Ovary (tissue), 3 donors: ENCODE results near the gene ITGAL.

Experiments
- EP300 ChIP-seq: sonication (generic); formaldehyde crosslinking; IDR thresholded peaks from one replicate; pipeline ENCODE4 v1.6.1; 2017; ENCODE audit warnings: antibody characterized with exemption
- POLR2A ChIP-seq: fragments of 450-650 bp; IDR thresholded peaks from one replicate; pipeline ENCODE4 v1.6.1; 2017; ENCODE audit warnings: antibody characterized with exemption, mild to moderate bottlenecking, moderate library complexity
- TF ChIP-seq, protein P1 (sequence below), 3 donors: fragments of 450-650 bp in 2 of 3; fragments of 200-600 bp in 1 of 3; IDR thresholded peaks; one replicate each; pipeline versions ENCODE4 v1.5.1 to v1.8.0; 2016 to 2022; ENCODE audit warnings: antibody characterized with exemption in 3 of 3, mild to moderate bottlenecking in 1 of 3
- donor health status: DM: no; HTN: no; CAD: no.

DNA sequence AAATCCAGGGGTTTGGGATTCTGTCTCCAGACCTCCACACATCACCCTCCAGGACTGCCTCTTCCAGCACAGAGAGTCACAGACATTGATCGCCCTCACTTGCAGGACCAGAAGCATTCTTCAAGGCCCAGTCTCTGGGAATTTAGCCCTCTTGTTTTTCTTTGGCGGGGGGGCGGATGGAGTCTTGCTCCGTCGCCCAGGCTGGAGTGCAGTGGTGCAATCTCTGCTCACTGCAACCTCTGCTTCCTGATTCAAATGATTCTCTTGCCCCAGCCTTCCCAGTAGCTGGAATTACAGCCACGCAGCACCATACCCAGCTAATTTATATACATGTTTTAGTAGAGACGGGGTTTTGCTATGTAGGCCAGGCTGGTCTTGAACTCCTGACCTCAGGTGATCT, 8.5 kb upstream of the ITGAL start:
- TF ChIP-seq, protein P1, sequence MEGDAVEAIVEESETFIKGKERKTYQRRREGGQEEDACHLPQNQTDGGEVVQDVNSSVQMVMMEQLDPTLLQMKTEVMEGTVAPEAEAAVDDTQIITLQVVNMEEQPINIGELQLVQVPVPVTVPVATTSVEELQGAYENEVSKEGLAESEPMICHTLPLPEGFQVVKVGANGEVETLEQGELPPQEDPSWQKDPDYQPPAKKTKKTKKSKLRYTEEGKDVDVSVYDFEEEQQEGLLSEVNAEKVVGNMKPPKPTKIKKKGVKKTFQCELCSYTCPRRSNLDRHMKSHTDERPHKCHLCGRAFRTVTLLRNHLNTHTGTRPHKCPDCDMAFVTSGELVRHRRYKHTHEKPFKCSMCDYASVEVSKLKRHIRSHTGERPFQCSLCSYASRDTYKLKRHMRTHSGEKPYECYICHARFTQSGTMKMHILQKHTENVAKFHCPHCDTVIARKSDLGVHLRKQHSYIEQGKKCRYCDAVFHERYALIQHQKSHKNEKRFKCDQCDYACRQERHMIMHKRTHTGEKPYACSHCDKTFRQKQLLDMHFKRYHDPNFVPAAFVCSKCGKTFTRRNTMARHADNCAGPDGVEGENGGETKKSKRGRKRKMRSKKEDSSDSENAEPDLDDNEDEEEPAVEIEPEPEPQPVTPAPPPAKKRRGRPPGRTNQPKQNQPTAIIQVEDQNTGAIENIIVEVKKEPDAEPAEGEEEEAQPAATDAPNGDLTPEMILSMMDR (IDR thresholded peaks at IDR 0.05), result no peak
- TF ChIP-seq POLR2A (no peak), EP300 (no peak)
